Hepatocyte (in vitro differentiated cells): ENCODE results near the gene NPAS3. TPM values are rescaled to one million over a fixed set of nuclear protein-coding genes. Genes with fewer than 3 reads are reported as not detected.

ENCODE experiments used
- DNase-seq: peaks from one replicate; pipeline ENCODE4 v3.0.0-alpha.2; 2016; ENCODE audit warnings: low spot score
- H2AFZ ChIP-seq: fragments of 200-600 bp; sonication (generic); 2 replicates; pipeline ENCODE4 v1.6.0; 2016; ENCODE audit warnings: antibody characterized with exemption, mild to moderate bottlenecking
- H3K27ac ChIP-seq: fragments of 200-600 bp; sonication (generic); 2 replicates; pipeline ENCODE4 v1.5.1; 2016; ENCODE audit warnings: mild to moderate bottlenecking
- H3K27me3 ChIP-seq: fragments of 200-600 bp; sonication (generic); 2 replicates; pipeline ENCODE4 v1.6.1; 2016
- H3K36me3 ChIP-seq: fragments of 200-600 bp; sonication (generic); replicated peaks from 2 replicates; pipeline ENCODE4 v1.5.1; 2016; ENCODE audit warnings: low read depth; ENCODE audit not compliant: insufficient read depth
- H3K4me1 ChIP-seq: fragments of 200-600 bp; sonication (generic); 2 replicates; pipeline ENCODE4 v1.5.1; 2016; ENCODE audit warnings: mild to moderate bottlenecking, moderate library complexity; ENCODE audit not compliant: insufficient read depth
- H3K4me2 ChIP-seq: fragments of 200-600 bp; sonication (generic); 2 replicates; pipeline ENCODE4 v1.6.0; 2016
- H3K4me3 ChIP-seq: fragments of 200-600 bp; sonication (generic); 2 replicates; pipeline ENCODE4 v1.5.1; 2016; ENCODE audit warnings: mild to moderate bottlenecking
- H3K79me2 ChIP-seq: fragments of 200-600 bp; sonication (generic); 2 replicates; pipeline ENCODE4 v1.6.0; 2017; ENCODE audit warnings: mild to moderate bottlenecking
- H3K9me2 ChIP-seq: fragments of 200-600 bp; sonication (generic); replicated peaks from 2 replicates; pipeline ENCODE4 v1.6.0; 2017; ENCODE audit warnings: mild to moderate bottlenecking; ENCODE audit not compliant: insufficient read depth
- H3K9me3 ChIP-seq: fragments of 200-600 bp; sonication (generic); 2 replicates; pipeline ENCODE4 v1.5.1; 2016; ENCODE audit warnings: low read depth, mild to moderate bottlenecking
- H4K20me1 ChIP-seq: fragments of 200-600 bp; sonication (generic); 2 replicates; pipeline ENCODE4 v1.6.0; 2016; ENCODE audit warnings: mild to moderate bottlenecking; ENCODE audit not compliant: insufficient read depth, poor library complexity, severe bottlenecking
- EZH2 ChIP-seq: fragments of 200-600 bp; sonication (generic); IDR thresholded peaks from 2 replicates; pipeline ENCODE4 v1.6.1; 2016; ENCODE audit warnings: antibody characterized with exemption, mild to moderate bottlenecking, borderline replicate concordance
- EZH2phosphoT487 ChIP-seq: fragments of 200-600 bp; sonication (generic); IDR thresholded peaks from one replicate; pipeline ENCODE4 v1.6.1; 2018; ENCODE audit warnings: antibody characterized with exemption, mild to moderate bottlenecking, low read depth, moderate library complexity; ENCODE audit not compliant: unreplicated experiment, severe bottlenecking
- WGBS: methylation state at CpG from one replicate; pipeline ENCODE4 v1.1.6; 2016; ENCODE audit warnings: low lambda C conversion rate; ENCODE audit errors: missing lambda C conversion rate; 5-methylcytosine and 5-hydroxymethylcytosine counted together
- polyA plus RNA-seq: library from polyadenylated mRNA; unstranded; fragments of >200 nt; fragmentation: Nextera tagmentation; extraction: Ambion mirVana; gene quantifications from 2 replicates; pipeline ENCODE4 v1.2.1, GENCODE V29; 2016
- total RNA-seq: library from RNA; depleted of rRNA; stranded (reverse); fragments of >200 nt; gene quantifications from 2 replicates; pipeline ENCODE4 v1.2.3, GENCODE V29; 2014
- TF ChIP-seq, protein P1 (sequence below): fragments of 200-600 bp; sonication (generic); IDR thresholded peaks from 2 replicates; pipeline ENCODE4 v1.5.1; 2016; ENCODE audit warnings: antibody characterized with exemption, mild to moderate bottlenecking; ENCODE audit not compliant: poor library complexity

Gene NPAS3
- total and polyA plus RNA-seq, 2 experiments from 2014 or later: 0.11 to 1.1 TPM

DNA sequence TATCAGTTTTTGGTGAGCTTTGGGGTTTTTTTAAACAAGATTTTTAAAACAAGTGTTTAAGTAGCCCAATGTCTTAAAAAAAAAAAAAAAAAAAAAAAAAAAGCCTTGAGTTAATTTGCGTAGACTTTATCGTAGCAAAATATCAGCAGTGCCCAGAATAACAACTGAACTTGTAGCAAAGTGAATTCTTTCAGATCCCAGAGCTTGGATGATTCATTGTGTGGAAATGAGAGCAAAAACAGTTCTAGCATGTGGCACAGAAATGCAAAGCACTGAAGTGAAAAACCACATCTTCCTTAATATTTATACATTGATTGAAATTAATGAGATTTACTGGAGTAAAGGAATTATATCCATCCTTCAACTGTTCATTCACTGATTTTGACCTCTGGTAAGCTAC lies 754.1 kb downstream of the NPAS3 start:
- no peak overlapping the region for H2AFZ ChIP-seq
- WGBS: 66% methylated on average over 2 of the region's 2 CpGs
- H4K20me1 ChIP-seq: no peaks in the 10 kb centered on the region

DNA sequence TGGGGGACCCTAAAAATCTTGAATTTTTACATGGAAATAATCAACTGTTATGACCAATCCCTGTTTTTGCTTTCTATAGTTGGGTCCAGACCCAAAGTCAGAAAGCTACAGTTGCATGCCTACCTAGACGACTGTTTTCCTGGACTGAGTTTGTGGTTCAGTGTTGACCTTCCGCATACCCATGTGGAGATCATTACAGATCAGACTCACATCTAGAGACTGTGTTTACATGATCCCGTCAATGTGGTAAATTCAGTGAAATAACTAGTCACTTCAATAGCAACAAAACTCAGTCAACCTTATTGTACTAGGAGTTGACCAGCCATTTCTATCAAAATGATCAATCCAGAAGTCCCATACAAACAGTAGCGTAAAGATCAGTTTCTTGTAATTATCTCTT lies 754.6 kb downstream of the NPAS3 start:
- WGBS: 66% methylated on average over 4 of the region's 4 CpGs
- no peaks in the 10 kb centered on the region for H3K9me3 ChIP-seq

More for the DNA sequence above, 754.1 kb downstream of the NPAS3 start:
- Histone ChIP-seq H3K4me2 (no peak overlapping the region), H3K4me3 (no peak overlapping the region), H3K27me3 (no peaks in the 10 kb centered on the region), H3K36me3 (no peaks in the 10 kb centered on the region), H3K9me3 (no peaks in the 10 kb centered on the region), H3K27ac (no peak overlapping the region), H3K79me2 (no peaks in the 10 kb centered on the region), H3K4me1 (no peaks in the 10 kb centered on the region), H3K9me2 (no peaks in the 10 kb centered on the region)
- no peak for DNase-seq
- TF ChIP-seq, protein P1, sequence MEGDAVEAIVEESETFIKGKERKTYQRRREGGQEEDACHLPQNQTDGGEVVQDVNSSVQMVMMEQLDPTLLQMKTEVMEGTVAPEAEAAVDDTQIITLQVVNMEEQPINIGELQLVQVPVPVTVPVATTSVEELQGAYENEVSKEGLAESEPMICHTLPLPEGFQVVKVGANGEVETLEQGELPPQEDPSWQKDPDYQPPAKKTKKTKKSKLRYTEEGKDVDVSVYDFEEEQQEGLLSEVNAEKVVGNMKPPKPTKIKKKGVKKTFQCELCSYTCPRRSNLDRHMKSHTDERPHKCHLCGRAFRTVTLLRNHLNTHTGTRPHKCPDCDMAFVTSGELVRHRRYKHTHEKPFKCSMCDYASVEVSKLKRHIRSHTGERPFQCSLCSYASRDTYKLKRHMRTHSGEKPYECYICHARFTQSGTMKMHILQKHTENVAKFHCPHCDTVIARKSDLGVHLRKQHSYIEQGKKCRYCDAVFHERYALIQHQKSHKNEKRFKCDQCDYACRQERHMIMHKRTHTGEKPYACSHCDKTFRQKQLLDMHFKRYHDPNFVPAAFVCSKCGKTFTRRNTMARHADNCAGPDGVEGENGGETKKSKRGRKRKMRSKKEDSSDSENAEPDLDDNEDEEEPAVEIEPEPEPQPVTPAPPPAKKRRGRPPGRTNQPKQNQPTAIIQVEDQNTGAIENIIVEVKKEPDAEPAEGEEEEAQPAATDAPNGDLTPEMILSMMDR: no peak
- TF ChIP-seq EZH2: no peak
- no peak for TF ChIP-seq EZH2phosphoT487

DNA sequence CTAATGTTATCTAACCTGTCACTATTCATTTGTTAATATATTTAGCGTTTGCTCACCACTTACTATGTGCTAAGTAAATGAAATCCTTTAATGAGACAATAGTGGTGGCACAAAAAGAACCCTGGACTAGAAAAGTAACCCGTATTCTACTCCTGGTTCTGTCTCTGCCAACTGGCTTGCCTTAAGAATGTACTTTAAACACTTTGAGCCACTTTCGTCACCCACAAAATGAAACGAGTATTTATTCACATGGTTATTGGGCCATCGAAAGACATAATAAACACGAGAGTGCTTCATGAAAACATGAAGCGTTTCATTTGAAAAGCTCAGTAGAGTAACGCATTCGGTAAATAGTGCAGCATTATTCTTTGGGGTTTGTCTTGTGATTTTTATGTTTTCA lies 757.5 kb downstream of the NPAS3 start:
- H3K27me3 ChIP-seq: peaks cover 3% of the 10 kb centered on the region
- H3K36me3 ChIP-seq: no peaks in the 10 kb centered on the region
- no peaks in the 10 kb centered on the region for H3K79me2 ChIP-seq
- H4K20me1 ChIP-seq: no peaks in the 10 kb centered on the region
- no peaks in the 10 kb centered on the region for H3K9me3 ChIP-seq
- no peak overlapping the region for H2AFZ ChIP-seq
- H3K27ac ChIP-seq: no peak overlapping the region
- H3K4me2 ChIP-seq: no peak overlapping the region
- 95% methylated on average over 9 of the region's 9 CpGs for WGBS
- no peak overlapping the region for H3K4me3 ChIP-seq
- H3K4me1 ChIP-seq: no peaks in the 10 kb centered on the region
- H3K9me2 ChIP-seq: no peaks in the 10 kb centered on the region
- TF ChIP-seq EZH2phosphoT487: no peak
- TF ChIP-seq EZH2: no peak
- TF ChIP-seq, protein P1: no peak
- DNase-seq: no peak

More for the DNA sequence above, 754.6 kb downstream of the NPAS3 start:
- no peak overlapping the region for H3K4me2 ChIP-seq
- no peaks in the 10 kb centered on the region for H3K79me2 ChIP-seq
- no peak for TF ChIP-seq EZH2
- no peak for TF ChIP-seq EZH2phosphoT487
- TF ChIP-seq, protein P1: no peak
- no peaks in the 10 kb centered on the region for H4K20me1 ChIP-seq
- no peak overlapping the region for H3K27ac ChIP-seq
- H3K4me1 ChIP-seq: no peaks in the 10 kb centered on the region
- H3K27me3 ChIP-seq: no peaks in the 10 kb centered on the region
- H3K36me3 ChIP-seq: no peaks in the 10 kb centered on the region
- H3K4me3 ChIP-seq: no peak overlapping the region
- no peak overlapping the region for H2AFZ ChIP-seq
- no peaks in the 10 kb centered on the region for H3K9me2 ChIP-seq
- no peak for DNase-seq
